ENCODE results near the gene AKAP13.

GRCh38 chr15:85717212-85717611, 336.8 kb downstream of the AKAP13 start:
- TF ChIP-seq CTCF (IDR thresholded peaks at IDR 0.05; ENCODE audit: poor library complexity, severe bottlenecking) (no peak), RAD21 (conservative IDR thresholded peaks at IDR 0.05) (no peak), POLR2AphosphoS5 (IDR thresholded peaks at IDR 0.05) (no peak)

Measured in neural cell (in vitro differentiated cells).